AML-193 (cell line): ENCODE results near the gene MLIP.
"Not testable (repeated sequence)": the region's sequence is repeated elsewhere in the genome, so short reads cannot be mapped to it uniquely, and the experiment has no call there.

Experiments used
- DNase-seq, 2 experiments: peaks; one replicate each; lab custom pipeline; 2025; lab: John Stamatoyannopoulos, UW

Gene MLIP

GRCh38 chr6:54234539-54234938, 123.3 kb downstream of the MLIP start:
- no peak for DNase-seq

GRCh38 chr6:54236984-54237383, 125.7 kb downstream of the MLIP start:
- no peak for DNase-seq

GRCh38 chr6:54238396-54238795, 127.2 kb downstream of the MLIP start:
- no peak for DNase-seq

GRCh38 chr6:54243699-54244098, 132.5 kb downstream of the MLIP start:
- no peak for DNase-seq

DNA sequence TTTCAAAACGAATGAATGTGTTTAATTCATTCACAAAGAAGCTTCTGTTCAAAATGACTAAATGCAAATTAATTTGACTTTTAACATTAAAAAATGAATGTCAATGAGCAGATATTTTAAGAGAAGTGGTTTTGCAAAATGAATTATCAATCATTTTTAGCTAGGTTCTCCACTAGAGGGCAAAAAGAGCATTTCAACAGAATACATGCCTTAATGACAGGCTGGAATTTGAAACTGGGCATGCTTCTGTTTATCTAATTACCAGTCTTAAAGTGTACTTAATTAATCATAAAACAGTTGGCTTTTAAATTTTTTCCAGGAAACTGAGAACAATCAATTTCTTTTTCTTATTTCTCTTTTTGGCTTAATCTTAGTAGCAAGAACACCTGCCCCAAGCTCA, 133.2 kb downstream of the MLIP start:
- DNase-seq, result peak; percentile 51 to 77

- no peak for DNase-seq
These were observed 134.0 kb downstream of the MLIP start for GRCh38 chr6:54245265-54245664.

- DNase-seq, result peak in 1 of 2 experiments; percentile 12
These were observed 137.1 kb downstream of the MLIP start for GRCh38 chr6:54248319-54248718.

DNA sequence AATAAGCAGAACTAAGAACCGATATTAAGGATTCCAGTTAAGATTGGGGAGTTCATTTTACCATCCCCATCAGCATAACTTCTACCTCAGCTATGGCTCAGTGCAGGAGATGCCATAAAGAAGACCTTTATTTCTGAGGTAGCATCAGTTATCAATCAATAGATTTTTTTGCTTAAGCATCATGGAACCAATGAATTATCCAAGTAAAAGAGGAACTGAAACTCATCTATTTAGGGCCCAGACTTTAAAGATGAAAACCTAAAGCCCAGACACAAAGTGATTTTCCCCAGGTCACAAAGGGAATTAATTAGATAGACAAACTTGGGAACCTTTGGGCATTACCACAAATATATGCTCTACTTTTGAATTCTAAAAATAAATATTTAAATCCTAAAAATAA, 137.8 kb downstream of the MLIP start:
- no peak for DNase-seq

DNA sequence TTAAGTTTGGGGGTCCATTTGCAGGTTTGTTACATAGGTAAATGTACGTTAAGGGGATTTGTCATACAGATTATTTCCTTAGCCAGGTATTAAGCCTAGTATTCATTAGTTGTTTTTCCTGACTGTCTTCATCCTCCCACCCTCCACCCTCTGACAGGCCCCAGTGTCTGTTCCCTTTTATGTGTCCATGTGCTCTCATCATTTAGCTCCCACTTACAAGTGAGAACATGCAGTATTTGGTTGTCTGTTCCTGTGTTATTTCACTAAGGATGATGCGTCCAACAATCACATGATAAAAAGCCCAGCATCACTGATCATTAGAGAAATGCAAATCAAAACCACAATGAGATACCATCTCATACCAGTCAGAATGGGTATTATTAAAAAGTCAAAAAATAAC, 138.6 kb downstream of the MLIP start:
- DNase-seq, result not testable (repeated sequence)

DNA sequence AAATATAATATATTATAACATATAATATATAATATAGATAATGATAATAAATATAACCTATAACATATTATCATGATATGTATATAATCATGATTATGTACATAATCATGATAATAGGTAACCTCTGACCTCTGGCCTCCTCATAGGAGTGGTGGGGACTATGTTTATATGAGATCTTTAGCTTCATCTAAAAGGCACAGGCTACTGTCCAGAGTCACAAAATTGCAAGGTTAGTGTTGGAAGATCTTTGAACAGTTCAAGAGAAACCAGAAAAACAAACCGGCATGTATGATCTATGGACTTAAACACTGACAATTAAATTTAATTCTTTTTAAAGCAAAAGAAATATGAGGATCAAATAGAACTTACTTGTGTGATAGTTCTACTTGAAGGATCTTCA, 141.3 kb downstream of the MLIP start:
- DNase-seq, result no peak

DNA sequence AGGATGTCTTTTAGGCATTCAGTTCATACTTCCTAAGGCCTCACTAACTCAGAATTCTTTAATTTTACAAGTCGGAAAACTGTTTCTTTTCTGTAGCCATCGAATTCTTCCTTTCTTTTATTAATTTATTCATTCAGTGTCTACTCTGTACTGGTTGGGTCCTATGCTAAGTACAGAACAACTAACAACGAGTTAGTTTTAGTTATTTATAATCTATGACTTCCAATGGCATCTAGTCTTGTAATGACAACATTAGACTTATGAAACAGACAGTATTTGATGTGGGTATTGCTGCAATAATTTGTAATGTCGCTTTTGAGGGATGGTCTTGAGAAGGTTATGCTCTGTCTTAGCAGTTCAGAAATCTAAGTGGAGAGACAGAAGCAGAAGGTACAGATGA, 141.7 kb downstream of the MLIP start:
- no peak for DNase-seq

DNA sequence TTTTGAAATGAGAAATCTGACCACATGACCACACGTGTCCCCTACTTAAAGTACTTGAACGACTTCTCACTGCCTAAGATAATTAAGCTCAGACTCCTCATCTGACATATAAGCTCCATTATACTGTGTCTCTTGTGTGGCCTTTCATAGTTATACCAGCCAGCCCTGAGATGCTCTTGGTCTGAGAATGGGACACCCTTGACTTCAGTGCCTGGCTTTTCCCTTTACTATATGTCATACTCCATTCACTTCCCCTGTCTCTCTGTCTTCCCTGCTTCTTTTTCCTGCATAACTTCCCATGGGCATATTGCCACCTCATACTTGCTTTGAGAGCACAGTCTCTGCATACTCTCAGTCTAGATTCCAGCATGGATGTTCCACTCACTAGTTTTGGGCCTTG, 143.6 kb downstream of the MLIP start:
- no peak for DNase-seq

- no peak for DNase-seq
These were observed 144.6 kb downstream of the MLIP start for GRCh38 chr6:54255886-54256285.

- no peak for DNase-seq
These were observed 148.8 kb downstream of the MLIP start for GRCh38 chr6:54260025-54260424.

DNA sequence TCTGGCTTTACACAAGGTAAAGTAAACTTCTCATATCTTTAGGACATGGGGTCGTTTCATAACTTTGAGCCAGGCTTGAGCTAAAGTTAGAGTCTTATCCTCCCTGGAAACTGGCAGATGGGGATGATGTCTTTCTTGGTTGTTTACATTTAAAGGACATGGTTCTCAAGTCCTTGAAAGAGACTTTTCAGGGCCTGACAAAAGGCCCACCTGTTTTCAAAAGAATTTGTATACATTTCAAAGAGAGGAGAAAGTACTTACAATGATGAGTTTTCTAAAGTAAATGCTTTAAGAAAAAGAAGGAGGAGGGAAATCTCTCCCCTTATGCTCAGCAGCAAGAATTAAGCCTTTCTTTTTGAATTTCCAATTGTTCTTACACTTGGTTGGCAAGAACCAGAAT, 151.3 kb downstream of the MLIP start:
- DNase-seq, result no peak

GRCh38 chr6:54262971-54263370, 151.7 kb downstream of the MLIP start:
- DNase-seq, result no peak

GRCh38 chr6:54264581-54265272, 153.5 kb downstream of the MLIP start:
- no peak for DNase-seq

- no peak for DNase-seq
These were observed 155.2 kb downstream of the MLIP start for GRCh38 chr6:54266400-54266923.

DNA sequence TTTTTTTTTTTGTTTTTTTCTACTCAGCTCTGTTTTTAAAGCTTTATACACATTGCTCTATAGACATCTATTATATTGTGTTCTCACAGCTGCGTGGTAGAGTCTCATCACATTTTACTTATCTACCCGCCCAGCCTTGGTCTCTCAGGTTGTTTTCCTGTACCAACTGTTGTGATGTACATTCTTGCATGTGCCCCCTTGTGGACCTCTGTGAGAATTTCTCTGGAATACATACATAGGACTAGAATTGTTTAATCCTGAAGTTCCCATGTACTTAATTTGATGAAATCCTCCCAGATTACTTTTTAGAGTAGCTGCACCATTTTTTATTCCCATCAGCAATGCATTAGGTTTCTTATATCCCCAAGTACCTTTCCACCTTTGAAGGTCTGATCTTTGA, 156.6 kb downstream of the MLIP start:
- peak; percentile 47 to 59 for DNase-seq

GRCh38 chr6:54273214-54273820, 162.1 kb downstream of the MLIP start:
- DNase-seq, result no peak

DNA sequence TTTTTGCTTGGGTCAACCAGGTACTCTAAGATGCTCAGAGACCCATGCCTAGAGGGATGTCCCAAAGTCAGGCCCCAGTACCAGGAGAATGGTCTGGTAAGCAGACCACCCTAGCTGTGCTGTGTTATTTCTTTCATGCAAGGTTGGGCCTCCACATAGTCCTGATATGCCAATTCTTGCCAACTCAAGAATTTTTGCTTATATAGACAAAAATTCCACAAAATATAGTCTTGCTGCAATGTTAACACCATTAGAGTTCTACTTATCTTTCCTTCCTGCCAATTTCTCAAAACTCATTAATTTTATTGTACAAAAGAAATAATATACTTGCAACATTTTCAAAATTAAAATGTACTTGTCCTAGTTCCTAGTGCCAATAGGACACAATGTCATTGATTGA, 163.1 kb downstream of the MLIP start:
- DNase-seq, result no peak

DNA sequence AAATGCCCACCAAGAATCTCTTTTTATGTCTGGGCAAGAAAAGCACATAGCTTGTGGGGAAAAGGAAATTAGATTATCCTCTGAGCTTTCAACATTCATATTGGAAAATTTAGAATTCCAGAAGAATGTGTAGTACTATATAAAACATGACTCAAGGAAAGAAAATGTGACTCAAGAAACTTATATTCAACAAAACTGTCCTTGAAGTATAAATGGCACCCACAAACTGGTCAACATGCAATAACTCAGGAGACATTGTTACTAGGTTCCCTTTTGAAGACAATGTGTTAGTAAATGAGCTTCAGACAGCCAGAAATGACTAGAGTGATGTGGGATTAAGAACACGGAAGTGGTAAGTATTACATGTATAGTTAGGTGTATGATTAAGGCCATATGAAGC, 170.9 kb downstream of the MLIP start:
- DNase-seq, result no peak

- DNase-seq, result no peak
These were observed 173.1 kb downstream of the MLIP start for GRCh38 chr6:54284161-54284860.
